Caco-2 (cell line): ENCODE data around the gene BIK. TPM values are rescaled to one million over a fixed set of nuclear protein-coding genes. Genes with fewer than 3 reads are reported as not detected.

ENCODE experiments used
- BruUV-seq: library from RNA; stranded (reverse); fragments of 400-500 nt; replicated peaks from 2 replicates; lab custom pipeline; 2021; lab: Mats Ljungman, UMichigan
- CTCF ChIA-PET: fragments of 300-600 bp; sonication (Branson Sonifier 250); formaldehyde crosslinking; loops from one replicate; lab custom pipeline; 2022; ENCODE audit warnings: antibody characterized with exemption; lab: Charles Lee
- POLR2A ChIA-PET: fragments of 300-600 bp; sonication (Branson Sonifier 250); formaldehyde crosslinking; loops from one replicate; lab custom pipeline; 2022; ENCODE audit warnings: antibody characterized with exemption; lab: Charles Lee
- DNase-seq, 2 experiments: peaks; one replicate each; pipeline versions ENCODE4 v3.0.0 to v3.0.0-alpha.2; 2020 to 2022
- H3K27me3 ChIP-seq: replicated peaks from 2 replicates; pipeline ENCODE4 v1.6.0; 2011; ENCODE audit warnings: low read length; ENCODE audit not compliant: control insufficient read depth, insufficient read depth
- H3K36me3 ChIP-seq: 2 replicates; pipeline ENCODE4 v1.5.1; 2011; ENCODE audit warnings: low read length; ENCODE audit not compliant: control insufficient read depth, insufficient read depth
- H3K4me1 ChIP-seq: fragments of 250-450 bp; sonication (Bioruptor Pico); 2 replicates; pipeline ENCODE4 v1.5.1; 2020; ENCODE audit warnings: mild to moderate bottlenecking
- H3K4me3 ChIP-seq: 2 replicates; pipeline ENCODE4 v1.5.1; 2011; ENCODE audit warnings: low read depth, mild to moderate bottlenecking, control low read depth, low read length
- H3K9me3 ChIP-seq: fragments of 250-450 bp; sonication (Bioruptor Pico); 2 replicates; pipeline ENCODE4 v1.5.1; 2020; ENCODE audit warnings: mild to moderate bottlenecking, moderate library complexity
- H3K27ac Mint-ChIP-seq: one replicate; pipeline ENCODE4 v1.8.0; 2022; ENCODE audit warnings: mixed read lengths; ENCODE audit not compliant: unreplicated experiment
- H3K27me3 Mint-ChIP-seq: one replicate; pipeline ENCODE4 v1.8.0; 2022; ENCODE audit warnings: mixed read lengths; ENCODE audit not compliant: insufficient read depth, unreplicated experiment
- H3K36me3 Mint-ChIP-seq: one replicate; pipeline ENCODE4 v1.8.0; 2022; ENCODE audit warnings: mild to moderate bottlenecking, mixed read lengths; ENCODE audit not compliant: insufficient read depth, unreplicated experiment
- H3K4me1 Mint-ChIP-seq: one replicate; pipeline ENCODE4 v1.8.0; 2022; ENCODE audit warnings: low read depth, mixed read lengths; ENCODE audit not compliant: unreplicated experiment
- H3K4me3 Mint-ChIP-seq: one replicate; pipeline ENCODE4 v1.8.0; 2022; ENCODE audit warnings: mild to moderate bottlenecking, moderate library complexity, mixed read lengths; ENCODE audit not compliant: unreplicated experiment
- H3K9me3 Mint-ChIP-seq: one replicate; pipeline ENCODE4 v1.8.0; 2022; ENCODE audit warnings: mixed read lengths; ENCODE audit not compliant: unreplicated experiment
- CTCF ChIP-seq, 2 experiments: fragments of 200-600 bp in 1 of 2; IDR thresholded peaks; 1 replicate in 1 of 2; 2 replicates in 1 of 2; pipeline versions ENCODE4 v1.5.1 to v1.8.0; 2011 to 2022; ENCODE audit warnings: antibody characterized with exemption in 1 of 2, control low read depth in 1 of 2, inconsistent platforms in 1 of 2, low read depth in 1 of 2, low read length in 1 of 2, mild to moderate bottlenecking in 1 of 2, moderate library complexity in 1 of 2; ENCODE audit not compliant: insufficient read depth in 1 of 2, severe bottlenecking in 1 of 2, unreplicated experiment in 1 of 2
- intact Hi-C: fragments of 100-400 bp; cut with micrococcal nuclease; formaldehyde crosslinking; loops from one replicate; pipeline ENCODE4 v1.10.0; 2022; ENCODE audit not compliant: unreplicated experiment
- total RNA-seq: library from RNA; stranded (reverse); gene quantifications from 2 replicates; pipeline ENCODE4 v1.2.3, GENCODE V29; 2022

The BIK gene
- total RNA-seq, 1 experiment from 2014 or later, result 13.3 TPM

DNA sequence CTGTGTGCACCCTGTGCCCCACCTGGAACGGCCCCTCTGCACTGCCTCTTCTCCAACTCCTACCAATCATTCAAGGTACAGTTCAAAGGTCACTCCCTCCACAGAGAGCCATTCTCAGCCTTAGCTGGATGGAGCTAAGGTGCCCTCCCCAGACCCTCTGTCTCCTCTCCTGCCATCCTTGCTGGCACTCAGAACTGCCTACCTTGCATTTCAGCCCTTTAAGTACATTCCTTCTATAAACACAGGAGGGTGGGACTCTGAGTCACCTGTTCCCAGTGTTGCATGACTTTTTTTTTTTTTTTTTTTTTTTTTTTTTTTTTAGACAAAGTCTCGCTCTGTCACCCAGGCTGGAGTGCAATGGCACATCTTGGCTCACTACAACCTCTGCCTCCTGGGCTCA, 29.9 kb upstream of the BIK start:
- BruUV-seq, result no TSS peak
- no peak overlapping the region for H3K4me3 ChIP-seq
- Mint-ChIP-seq H3K9me3 (no peaks in the 10 kb centered on the region), H3K27ac (peak overlapping the region; percentile 32), H3K4me3 (no peak overlapping the region), H3K36me3 (no peaks in the 10 kb centered on the region), H3K4me1 (peaks cover 7% of the 10 kb centered on the region), H3K27me3 (no peaks in the 10 kb centered on the region)
- DNase-seq, result peak in 1 of 2 experiments; percentile 32
- H3K9me3 ChIP-seq, result no peaks in the 10 kb centered on the region
- intact Hi-C loops, result no loop called here
- H3K36me3 ChIP-seq, result no peaks in the 10 kb centered on the region
- H3K27me3 ChIP-seq, result no peaks in the 10 kb centered on the region
- peaks cover 8% of the 10 kb centered on the region for H3K4me1 ChIP-seq
- TF ChIP-seq CTCF (IDR thresholded peaks at IDR 0.05; ENCODE audit: insufficient read depth in 1 of 2, low read depth in 1 of 2, low read length in 1 of 2, severe bottlenecking in 1 of 2, unreplicated experiment in 1 of 2), result no peak
- ChIA-PET CTCF (no interaction called here), POLR2A (no interaction called here)

DNA sequence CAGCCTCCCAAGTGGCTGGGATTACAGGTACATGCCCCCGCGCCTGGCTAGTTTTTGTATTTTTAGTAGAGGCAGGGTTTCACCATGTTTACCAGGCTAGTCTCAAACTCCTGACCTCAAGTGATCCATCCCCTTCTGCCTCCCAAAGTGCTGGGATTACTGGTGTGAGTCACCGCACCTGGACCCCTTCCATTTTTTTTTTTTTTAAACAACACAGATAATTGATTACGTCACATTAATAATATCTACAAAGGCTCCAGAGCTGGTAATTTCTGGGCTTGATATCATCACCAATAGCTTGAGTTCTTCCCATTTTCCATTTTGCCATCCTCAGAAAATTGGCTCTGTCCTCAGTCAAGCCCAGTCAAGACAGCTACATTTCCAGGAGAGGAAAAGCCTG, 28.6 kb upstream of the BIK start:
- ChIA-PET CTCF (interaction anchor here (0.5 kb wide), 1 partner anchor 44 kb away, joined by 5 read pairs; no protein-coding TSS in a partner anchor), POLR2A (no interaction called here)
- H3K4me1 Mint-ChIP-seq, result peaks cover 7% of the 10 kb centered on the region
- H3K36me3 Mint-ChIP-seq, result no peaks in the 10 kb centered on the region
- H3K4me3 ChIP-seq, result no peak overlapping the region
- no peaks in the 10 kb centered on the region for H3K9me3 Mint-ChIP-seq
- no peak overlapping the region for H3K4me3 Mint-ChIP-seq
- BruUV-seq, result no TSS peak
- no peak overlapping the region for H3K27ac Mint-ChIP-seq
- H3K36me3 ChIP-seq, result no peaks in the 10 kb centered on the region
- no peak for TF ChIP-seq CTCF (IDR thresholded peaks at IDR 0.05; ENCODE audit: insufficient read depth in 1 of 2, low read depth in 1 of 2, low read length in 1 of 2, severe bottlenecking in 1 of 2, unreplicated experiment in 1 of 2)
- peaks cover 8% of the 10 kb centered on the region for H3K4me1 ChIP-seq
- intact Hi-C loops, result no loop called here
- no peaks in the 10 kb centered on the region for H3K27me3 ChIP-seq
- H3K27me3 Mint-ChIP-seq, result no peaks in the 10 kb centered on the region
- no peaks in the 10 kb centered on the region for H3K9me3 ChIP-seq
- no peak for DNase-seq

DNA sequence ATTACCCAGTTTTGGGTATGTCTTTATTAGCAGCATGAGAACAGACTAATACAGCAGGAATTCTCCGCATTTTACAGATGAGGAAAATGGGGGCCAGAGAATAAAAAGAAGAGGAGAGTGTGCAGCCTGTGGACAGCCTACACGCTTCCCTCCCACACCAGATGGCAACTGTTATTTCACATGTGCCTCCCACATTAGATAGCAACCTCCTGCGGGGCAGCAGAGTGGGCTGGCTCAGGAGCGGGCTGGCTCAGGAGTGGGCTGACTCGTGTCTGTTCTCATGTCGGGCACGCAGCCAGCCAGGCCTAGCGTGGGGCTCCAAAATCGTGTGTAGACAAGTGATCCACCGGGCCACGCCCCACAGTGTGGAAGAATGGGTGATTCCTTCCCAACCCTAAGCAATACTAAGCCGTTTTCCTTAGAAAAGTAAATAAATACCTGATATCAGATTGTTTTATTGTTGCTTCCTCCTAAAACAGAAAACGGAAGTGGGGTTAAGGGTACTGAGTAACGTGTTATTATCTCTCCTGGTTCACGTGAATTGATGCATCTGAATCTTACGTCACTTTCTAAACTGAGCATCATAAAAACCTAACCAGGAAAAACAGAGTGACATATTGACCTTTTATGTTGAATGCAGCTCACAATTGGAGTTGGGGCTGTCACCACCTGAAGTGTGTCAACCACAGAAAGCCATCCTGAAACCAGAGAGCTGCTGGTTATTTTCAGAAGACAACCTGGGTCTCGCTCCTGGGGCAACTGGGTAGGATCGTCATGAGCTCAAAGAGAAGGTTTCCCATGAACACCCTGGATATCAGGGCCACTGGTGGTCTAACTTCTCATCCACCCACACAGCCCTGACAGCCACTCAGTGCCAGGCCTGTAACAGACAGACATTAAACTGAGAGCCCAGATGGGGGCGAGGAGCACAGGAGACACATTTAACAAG, 24.6 kb upstream of the BIK start:
- Mint-ChIP-seq H3K27me3 (no peaks in the 10 kb centered on the region), H3K9me3 (no peaks in the 10 kb centered on the region), H3K36me3 (no peaks in the 10 kb centered on the region), H3K27ac (no peak overlapping the region), H3K4me3 (no peak overlapping the region), H3K4me1 (no peaks in the 10 kb centered on the region)
- ChIA-PET CTCF (no interaction called here), POLR2A (no interaction called here)
- no TSS peak for BruUV-seq
- Histone ChIP-seq H3K27me3 (no peaks in the 10 kb centered on the region), H3K36me3 (no peaks in the 10 kb centered on the region), H3K4me1 (no peaks in the 10 kb centered on the region), H3K4me3 (no peak overlapping the region), H3K9me3 (no peaks in the 10 kb centered on the region)
- intact Hi-C loops, result no loop called here
- TF ChIP-seq CTCF (IDR thresholded peaks at IDR 0.05; ENCODE audit: insufficient read depth in 1 of 2, low read depth in 1 of 2, low read length in 1 of 2, severe bottlenecking in 1 of 2, unreplicated experiment in 1 of 2), result no peak
- DNase-seq, result no peak
